Osteocyte (in vitro differentiated cells): ENCODE results near the gene PRDM11. TPM values are rescaled to one million over a fixed set of nuclear protein-coding genes. Genes with fewer than 3 reads are reported as not detected.

Experiments
- DNase-seq: peaks from one replicate; pipeline ENCODE4 v3.0.0; 2021; ENCODE audit warnings: mixed read lengths; ENCODE audit not compliant: unreplicated experiment; ENCODE audit errors: extremely low spot score
- H3K27ac Mint-ChIP-seq: one replicate; pipeline ENCODE4 v1.8.0; 2021; ENCODE audit warnings: mild to moderate bottlenecking, mixed read lengths; ENCODE audit not compliant: unreplicated experiment
- H3K27me3 Mint-ChIP-seq: one replicate; pipeline ENCODE4 v1.8.0; 2021; ENCODE audit warnings: mixed read lengths; ENCODE audit not compliant: unreplicated experiment
- H3K36me3 Mint-ChIP-seq: one replicate; pipeline ENCODE4 v1.8.0; 2021; ENCODE audit warnings: mixed read lengths; ENCODE audit not compliant: unreplicated experiment
- H3K4me1 Mint-ChIP-seq: one replicate; pipeline ENCODE4 v1.8.0; 2021; ENCODE audit warnings: mixed read lengths; ENCODE audit not compliant: unreplicated experiment
- H3K4me3 Mint-ChIP-seq: one replicate; pipeline ENCODE4 v1.8.0; 2021; ENCODE audit warnings: mild to moderate bottlenecking, moderate library complexity, mixed read lengths; ENCODE audit not compliant: unreplicated experiment
- H3K9me3 Mint-ChIP-seq: one replicate; pipeline ENCODE4 v1.8.0; 2021; ENCODE audit warnings: mixed read lengths; ENCODE audit not compliant: unreplicated experiment
- CTCF ChIP-seq: fragments of 200-600 bp; sonication (generic); IDR thresholded peaks from 2 replicates; pipeline ENCODE4 v1.5.0; 2021; ENCODE audit warnings: antibody characterized with exemption, mild to moderate bottlenecking, moderate library complexity
- total RNA-seq: library from RNA; stranded (reverse); gene quantifications from 2 replicates; pipeline ENCODE4 v1.2.1, GENCODE V29; 2021

The PRDM11 gene
- total RNA-seq, 1 donor from 2014 or later = 25.4 TPM

- peak overlapping the region; percentile 98 for H3K27ac Mint-ChIP-seq
- peak; percentile 79 for DNase-seq
- peaks cover 24% of the 10 kb centered on the region for H3K4me1 Mint-ChIP-seq
- peaks cover 36% of the 10 kb centered on the region for H3K27me3 Mint-ChIP-seq
- H3K9me3 Mint-ChIP-seq = no peaks in the 10 kb centered on the region
- H3K4me3 Mint-ChIP-seq = peak overlapping the region; percentile 82
- no peak for TF ChIP-seq CTCF
- no peaks in the 10 kb centered on the region for H3K36me3 Mint-ChIP-seq
These were observed 914 bp upstream of the PRDM11 start for GRCh38 chr11:45145379-45146071.

- Mint-ChIP-seq H3K36me3 (no peaks in the 10 kb centered on the region), H3K4me3 (peak overlapping the region; percentile 89), H3K4me1 (peaks cover 24% of the 10 kb centered on the region), H3K27ac (peak overlapping the region; percentile 81), H3K9me3 (no peaks in the 10 kb centered on the region), H3K27me3 (peaks cover 21% of the 10 kb centered on the region)
- peak; percentile 26 for TF ChIP-seq CTCF
- DNase-seq = peak; percentile 98
These were observed 734 bp downstream of the PRDM11 start for GRCh38 chr11:45147017-45147728.

GRCh38 chr11:45147891-45148675 is 1.6 kb downstream of the PRDM11 start:
- no peaks in the 10 kb centered on the region for H3K9me3 Mint-ChIP-seq
- no peak overlapping the region for H3K27ac Mint-ChIP-seq
- H3K4me3 Mint-ChIP-seq = peak overlapping the region; percentile 89
- no peaks in the 10 kb centered on the region for H3K36me3 Mint-ChIP-seq
- no peak for TF ChIP-seq CTCF
- peak; percentile 60 for DNase-seq
- peaks cover 24% of the 10 kb centered on the region for H3K4me1 Mint-ChIP-seq
- H3K27me3 Mint-ChIP-seq = peaks cover 12% of the 10 kb centered on the region

DNA sequence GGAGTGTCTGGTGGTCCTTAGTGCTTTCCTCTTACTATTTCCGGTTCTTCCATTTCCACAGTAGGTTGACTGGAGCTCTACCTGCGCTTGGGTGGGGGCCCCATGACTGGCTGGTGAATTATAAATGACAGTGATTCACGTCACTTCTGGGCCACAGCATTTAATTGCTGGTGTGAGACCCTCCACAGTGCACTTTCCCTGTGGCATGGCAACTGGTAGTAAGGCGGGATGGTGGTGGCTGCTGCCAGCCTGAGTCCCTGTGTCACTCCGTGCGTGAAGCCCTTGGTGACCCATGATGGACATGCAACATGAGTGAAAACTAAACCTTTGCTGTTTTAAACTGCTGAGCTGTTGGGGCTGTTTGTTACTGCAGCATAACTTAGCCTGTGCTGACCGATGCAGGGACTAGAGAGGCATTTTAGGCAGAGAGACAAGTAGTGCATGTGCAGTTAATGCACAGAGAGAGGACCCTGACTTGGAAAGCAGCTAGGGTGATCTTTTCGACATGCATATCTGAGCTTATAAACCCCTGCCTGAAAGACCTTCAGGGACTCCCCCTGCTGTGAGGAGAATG is 3.1 kb downstream of the PRDM11 start:
- TF ChIP-seq CTCF = no peak
- H3K4me3 Mint-ChIP-seq = no peak overlapping the region
- no peak overlapping the region for H3K27ac Mint-ChIP-seq
- no peaks in the 10 kb centered on the region for H3K36me3 Mint-ChIP-seq
- no peaks in the 10 kb centered on the region for H3K9me3 Mint-ChIP-seq
- peaks cover 26% of the 10 kb centered on the region for H3K4me1 Mint-ChIP-seq
- peak; percentile 57 for DNase-seq
- H3K27me3 Mint-ChIP-seq = peaks cover 2% of the 10 kb centered on the region
